Common myeloid progenitor, CD34-positive (primary cell): ENCODE measurements around the gene ALLC.

ENCODE experiments used
- CTCF ChIA-PET: fragments of 350-600 bp; sonication (Branson Sonifier 250); formaldehyde crosslinking; loops from one replicate; lab custom pipeline; 2021; ENCODE audit warnings: antibody characterized with exemption; lab: Charles Lee
- POLR2A ChIA-PET: fragments of 350-600 bp; sonication (Branson Sonifier 250); formaldehyde crosslinking; loops from one replicate; lab custom pipeline; 2021; ENCODE audit warnings: antibody characterized with exemption; lab: Charles Lee
- DNase-seq, 3 donors: peaks; one replicate each; pipeline versions ENCODE4 v3.0.0 to v3.0.0-alpha.2; 2013
- H3K27ac ChIP-seq, 2 experiments: 1 replicate in 1 of 2; 2 replicates in 1 of 2; pipeline ENCODE4 v1.7.0; 2013; ENCODE audit warnings: inconsistent platforms in 2 of 2, low read length in 2 of 2, mild to moderate bottlenecking in 2 of 2, low read depth in 1 of 2, moderate library complexity in 1 of 2; ENCODE audit not compliant: severe bottlenecking in 2 of 2, insufficient read depth in 1 of 2, poor library complexity in 1 of 2
- H3K27me3 ChIP-seq, 5 experiments: replicated peaks in 2 of 5; 1 replicate in 3 of 5; 2 replicates in 2 of 5; pipeline versions ENCODE4 v1.6.1 to v1.7.0; 2013; ENCODE audit warnings: low read length in 4 of 5, mild to moderate bottlenecking in 2 of 5, moderate library complexity in 2 of 5, inconsistent platforms in 1 of 5; ENCODE audit not compliant: insufficient read depth in 5 of 5, control insufficient read depth in 4 of 5
- H3K36me3 ChIP-seq, 4 experiments: 1 replicate in 2 of 4; 2 replicates in 2 of 4; pipeline versions ENCODE4 v1.6.1 to v1.7.0; 2013; ENCODE audit warnings: low read length in 3 of 4, control low read depth in 1 of 4, mild to moderate bottlenecking in 1 of 4; ENCODE audit not compliant: control insufficient read depth in 4 of 4, insufficient read depth in 4 of 4
- H3K4me1 ChIP-seq, 4 experiments: 1 replicate in 3 of 4; 2 replicates in 1 of 4; pipeline versions ENCODE4 v1.6.1 to v1.7.1; 2013; ENCODE audit warnings: low read length in 3 of 4, mild to moderate bottlenecking in 3 of 4, control low read depth in 1 of 4, inconsistent platforms in 1 of 4, moderate library complexity in 1 of 4; ENCODE audit not compliant: control insufficient read depth in 4 of 4, insufficient read depth in 4 of 4; ENCODE audit errors: control extremely low read depth in 1 of 4
- H3K4me3 ChIP-seq, 7 experiments: 1 replicate in 4 of 7; 2 replicates in 3 of 7; pipeline versions ENCODE4 v1.5.1 to v1.7.0; 2013; ENCODE audit warnings: mild to moderate bottlenecking in 7 of 7, low read length in 6 of 7, moderate library complexity in 6 of 7, inconsistent platforms in 2 of 7, low read depth in 2 of 7, control low read depth in 1 of 7; ENCODE audit not compliant: insufficient read depth in 4 of 7, control insufficient read depth in 1 of 7; ENCODE audit errors: extremely low read depth in 1 of 7
- H3K9me3 ChIP-seq, 5 experiments: 1 replicate in 4 of 5; 2 replicates in 1 of 5; pipeline versions ENCODE4 v1.6.1 to v1.7.1; 2013; ENCODE audit warnings: low read length in 4 of 5, mild to moderate bottlenecking in 2 of 5, inconsistent platforms in 1 of 5, low read depth in 1 of 5, moderate library complexity in 1 of 5; ENCODE audit not compliant: control insufficient read depth in 4 of 5, insufficient read depth in 2 of 5; ENCODE audit errors: control extremely low read depth in 1 of 5
- WGBS: methylation state at CpG from one replicate; pipeline ENCODE4 v1.1.5; 2013; ENCODE audit not compliant: insufficient coverage; 5-methylcytosine and 5-hydroxymethylcytosine counted together

Gene ALLC

DNA sequence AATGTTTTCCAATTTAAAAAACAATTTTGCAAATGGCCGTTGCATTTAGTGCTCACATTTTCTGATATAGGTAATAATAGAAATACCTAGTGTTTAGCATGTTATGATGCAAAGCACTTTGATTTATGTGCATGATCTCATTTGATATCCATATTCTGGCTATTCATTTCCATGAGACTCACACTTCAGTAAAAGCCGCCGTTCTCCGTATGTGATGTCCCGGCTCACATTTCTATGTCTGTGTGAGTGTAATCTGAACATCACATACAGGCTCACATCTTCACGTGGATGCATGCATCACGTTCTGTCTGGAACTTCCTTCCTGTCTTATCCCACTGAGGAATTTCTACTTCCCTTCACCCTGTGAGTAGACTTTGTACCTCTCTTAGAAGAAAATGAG, 91.2 kb downstream of the ALLC start:
- ChIA-PET POLR2A (no interaction called here), CTCF (interaction anchor here (0.7 kb wide), 2 partner anchors 18 to 31 kb away, joined by 3 read pairs; no protein-coding TSS in a partner anchor)
- Histone ChIP-seq H3K36me3 (no peaks in the 10 kb centered on the region), H3K9me3 (no peaks in the 10 kb centered on the region), H3K27ac (no peak overlapping the region), H3K27me3 (no peaks in the 10 kb centered on the region), H3K4me1 (peaks cover 0 to 15% (median 4%) of the 10 kb centered on the region in 4 experiments), H3K4me3 (no peak overlapping the region)
- DNase-seq, result no peak
- WGBS, result 100% methylated on average over 4 of the region's 7 CpGs

DNA sequence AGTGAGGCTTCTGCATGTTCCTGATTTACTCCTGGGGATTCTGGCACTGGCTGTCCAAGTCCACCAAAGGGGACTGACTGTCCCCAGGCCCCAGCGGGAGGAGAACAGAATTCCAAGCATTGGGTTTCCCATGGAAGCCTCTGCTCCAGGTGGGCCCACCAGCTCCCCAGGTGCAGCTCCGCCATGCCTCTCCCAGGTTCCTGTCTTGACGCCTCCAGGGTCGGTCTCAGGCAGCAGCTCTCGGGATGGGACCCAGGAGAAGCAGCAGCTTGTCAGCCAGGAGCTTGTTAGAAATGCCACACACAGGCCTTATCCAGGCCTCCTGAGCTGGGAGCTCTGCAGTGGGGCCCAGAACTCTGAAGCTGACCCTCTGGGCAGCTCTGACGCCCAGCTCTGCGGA, 93.3 kb downstream of the ALLC start:
- no peak overlapping the region for H3K4me3 ChIP-seq
- 98% methylated on average over 6 of the region's 7 CpGs for WGBS
- no peaks in the 10 kb centered on the region for H3K36me3 ChIP-seq
- DNase-seq, result no peak
- no peaks in the 10 kb centered on the region for H3K9me3 ChIP-seq
- ChIA-PET CTCF (interaction anchor here (1.0 to 1.6 kb wide), 2 partner anchors 11 to 29 kb away, joined by 4 to 6 read pairs; no protein-coding TSS in a partner anchor), POLR2A (no interaction called here)
- H3K27ac ChIP-seq, result no peak overlapping the region
- no peaks in the 10 kb centered on the region for H3K27me3 ChIP-seq
- peaks cover 0 to 15% (median 4%) of the 10 kb centered on the region in 4 experiments for H3K4me1 ChIP-seq

DNA sequence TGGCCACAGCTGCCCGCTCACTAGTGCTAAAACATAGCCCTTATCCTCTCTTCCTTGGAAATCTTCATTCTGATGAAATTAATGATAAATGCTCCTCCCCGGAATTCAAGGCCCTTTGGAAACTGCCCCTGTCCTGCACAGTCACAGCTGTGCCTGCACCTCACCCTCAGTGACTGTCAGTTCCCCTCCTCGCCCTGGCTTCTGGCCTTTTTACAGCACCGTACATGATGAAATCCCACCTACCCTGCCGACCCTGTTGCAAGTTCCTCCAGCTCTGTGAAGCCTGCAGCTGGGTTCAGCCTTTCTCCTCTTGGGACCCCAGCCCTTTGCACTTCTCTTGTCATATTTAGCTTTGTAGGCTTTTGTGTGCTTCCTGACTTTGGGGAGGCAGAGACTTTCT, 93.8 kb downstream of the ALLC start:
- H3K9me3 ChIP-seq, result no peaks in the 10 kb centered on the region
- 52% methylated on average over 5 of the region's 5 CpGs for WGBS
- no peak overlapping the region for H3K27ac ChIP-seq
- CTCF ChIA-PET, result interaction anchor here (1.0 to 1.6 kb wide), 2 partner anchors 11 to 28 kb away, joined by 4 to 6 read pairs; no protein-coding TSS in a partner anchor
- no peak overlapping the region for H3K4me3 ChIP-seq
- no peak for DNase-seq
- no peaks in the 10 kb centered on the region for H3K27me3 ChIP-seq
- no peaks in the 10 kb centered on the region for H3K36me3 ChIP-seq
- POLR2A ChIA-PET, result no interaction called here
- H3K4me1 ChIP-seq, result peaks cover 0 to 15% (median 4%) of the 10 kb centered on the region in 4 experiments
